HG03354 (cell line): ENCODE measurements around the gene ZNF710.

Source experiments
- ATAC-seq: cut with Tn5 transposase; IDR thresholded peaks from one replicate; pipeline ENCODE4 v1.9.1; 2021; ENCODE audit warnings: mild to moderate bottlenecking; ENCODE audit not compliant: unreplicated experiment, poor library complexity, severe bottlenecking

Gene ZNF710

DNA sequence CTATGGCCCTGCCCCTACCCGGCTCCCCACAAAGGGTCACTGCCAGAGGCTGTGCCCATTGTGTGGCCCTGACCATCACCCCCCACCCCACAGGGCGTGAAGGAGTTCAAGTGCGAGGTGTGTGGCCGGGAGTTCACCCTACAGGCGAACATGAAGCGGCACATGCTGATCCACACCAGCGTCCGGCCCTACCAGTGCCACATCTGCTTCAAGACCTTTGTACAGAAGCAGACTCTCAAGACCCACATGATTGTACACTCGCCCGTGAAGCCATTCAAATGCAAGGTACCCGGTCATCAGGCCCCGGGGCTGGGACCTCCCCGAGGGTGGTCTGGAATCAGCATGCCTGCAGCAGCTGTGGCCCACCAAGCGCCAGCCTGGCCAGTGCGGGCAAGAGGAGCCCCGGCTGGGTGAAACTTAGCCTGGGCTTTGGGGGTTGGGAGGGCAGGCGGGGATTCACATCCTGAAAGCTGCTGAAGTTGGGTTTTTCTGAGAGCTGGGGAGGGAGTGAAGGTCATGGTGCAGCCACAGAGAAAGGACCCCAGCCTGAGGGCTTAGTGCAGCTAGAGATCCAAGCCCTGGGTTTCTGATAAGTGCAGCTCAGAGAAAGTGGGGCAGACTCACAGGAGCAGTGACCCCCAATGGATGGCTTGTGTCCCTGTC, 72.0 kb downstream of the ZNF710 start:
- no peak for ATAC-seq

DNA sequence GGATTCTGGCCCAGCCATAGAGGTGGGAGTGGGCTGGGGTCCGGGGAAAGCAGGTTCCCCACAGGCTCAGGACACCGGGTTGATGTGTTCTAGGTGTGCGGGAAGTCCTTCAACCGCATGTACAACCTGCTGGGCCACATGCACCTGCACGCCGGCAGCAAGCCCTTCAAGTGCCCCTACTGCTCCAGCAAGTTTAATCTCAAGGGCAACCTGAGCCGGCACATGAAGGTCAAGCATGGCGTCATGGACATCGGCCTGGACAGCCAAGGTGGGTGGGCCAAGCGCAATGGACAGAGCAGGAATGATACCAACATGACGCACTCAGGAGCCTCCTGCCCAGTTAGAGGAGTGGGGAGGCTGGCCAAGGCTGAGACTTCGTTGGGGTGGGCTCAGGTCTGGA, 72.9 kb downstream of the ZNF710 start:
- no peak for ATAC-seq

DNA sequence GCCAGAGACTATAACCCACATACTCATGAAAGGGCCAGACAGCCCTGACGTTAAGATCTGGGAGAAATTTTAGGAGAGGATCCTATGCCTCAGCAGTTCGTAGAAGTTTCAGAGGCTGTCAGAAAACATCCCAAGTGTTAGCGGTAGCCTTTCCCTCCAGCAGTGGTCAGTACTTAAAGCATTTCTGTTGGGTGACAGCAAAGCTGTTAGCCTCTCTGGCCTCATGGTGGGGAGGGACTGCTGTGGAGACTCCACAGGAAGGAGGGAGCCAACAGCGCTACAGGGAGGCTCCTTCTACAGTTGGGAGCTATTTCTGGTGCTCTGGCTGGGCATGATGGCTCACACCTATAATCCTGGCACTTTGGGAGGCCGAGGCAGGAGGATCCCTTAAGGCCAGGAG, 73.8 kb downstream of the ZNF710 start:
- no peak for ATAC-seq

- no peak for ATAC-seq
Observed at GRCh38 chr15:90075420-90076289, 74.5 kb downstream of the ZNF710 start.

DNA sequence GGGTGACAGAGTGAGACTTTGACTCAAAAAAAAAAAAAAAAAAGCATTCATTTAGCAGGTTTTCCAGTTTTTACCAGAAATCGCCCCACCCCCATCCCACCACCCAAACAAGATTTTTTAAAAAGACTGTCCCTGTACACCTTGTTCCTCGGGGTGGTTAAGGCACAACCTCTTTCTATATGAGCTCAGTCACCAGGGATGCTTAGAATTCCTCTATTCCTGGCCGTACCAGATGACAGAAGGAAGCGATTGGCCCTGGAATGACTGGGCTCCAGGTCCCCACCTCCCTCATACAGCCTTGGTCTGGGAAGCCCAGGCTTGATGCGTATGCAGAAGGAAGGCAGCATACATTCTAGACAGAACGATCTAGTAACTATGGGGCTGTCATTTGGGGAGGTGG, 75.6 kb downstream of the ZNF710 start:
- ATAC-seq = no peak

DNA sequence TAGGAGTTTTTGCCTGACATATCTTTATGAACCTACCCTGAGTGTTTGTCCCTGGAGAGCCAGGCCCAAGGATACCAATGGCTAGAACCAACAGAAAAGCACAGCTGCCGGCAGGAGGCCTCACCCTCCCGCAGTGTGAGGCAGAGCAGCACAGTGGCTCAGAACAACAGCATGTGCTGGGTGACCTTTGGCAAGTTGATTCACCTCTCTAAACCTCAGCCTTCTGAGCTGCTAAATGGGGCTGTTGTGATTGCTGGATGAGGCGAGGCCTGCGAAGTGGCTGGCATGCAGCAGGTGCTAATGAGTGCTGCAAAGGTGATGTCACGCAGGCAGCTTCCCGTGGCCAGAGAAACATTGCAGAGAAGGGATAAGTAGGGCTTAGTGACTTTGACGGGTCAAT, 77.8 kb downstream of the ZNF710 start:
- no peak for ATAC-seq

DNA sequence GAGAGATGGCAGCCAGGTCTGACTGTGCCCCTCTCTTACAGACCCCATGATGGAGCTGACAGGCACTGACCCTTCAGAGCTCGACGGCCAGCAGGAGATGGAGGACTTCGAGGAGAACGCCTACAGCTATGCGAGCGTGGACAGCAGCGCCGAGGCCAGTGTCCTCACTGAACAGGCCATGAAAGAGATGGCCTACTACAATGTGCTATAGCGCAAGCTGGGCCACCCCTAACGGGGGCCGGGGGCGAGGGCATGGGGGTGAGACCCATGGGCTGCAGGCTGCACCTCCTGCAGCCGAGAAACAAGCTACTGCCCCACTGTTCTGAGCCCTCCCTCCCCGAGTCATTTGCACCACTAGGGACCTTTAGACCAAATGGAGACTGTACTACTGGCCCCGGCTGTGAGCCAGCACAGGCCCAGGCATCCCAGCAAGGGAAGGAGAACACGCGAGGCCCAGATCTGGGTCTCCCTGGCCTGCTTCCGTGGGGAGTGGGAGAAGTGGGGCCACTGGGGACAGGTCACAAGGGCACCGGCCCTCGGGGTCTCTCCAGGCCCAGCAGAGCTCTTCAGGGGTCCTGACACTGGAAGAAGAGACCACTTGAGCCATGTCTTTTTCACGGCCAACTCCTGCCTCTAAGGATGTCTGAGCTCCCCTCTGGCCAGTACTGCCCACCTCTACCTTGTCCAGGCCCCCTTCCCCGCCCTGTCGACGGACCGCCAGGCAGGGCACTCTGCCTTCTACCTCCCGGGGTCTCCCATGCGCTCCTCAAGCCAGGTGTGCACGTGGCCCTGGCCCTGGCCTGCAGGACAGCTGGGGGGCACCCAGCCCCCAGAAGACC, 78.7 kb downstream of the ZNF710 start:
- ATAC-seq = no peak

- ATAC-seq = no peak
Observed at GRCh38 chr15:90080458-90080755, 79.3 kb downstream of the ZNF710 start.

DNA sequence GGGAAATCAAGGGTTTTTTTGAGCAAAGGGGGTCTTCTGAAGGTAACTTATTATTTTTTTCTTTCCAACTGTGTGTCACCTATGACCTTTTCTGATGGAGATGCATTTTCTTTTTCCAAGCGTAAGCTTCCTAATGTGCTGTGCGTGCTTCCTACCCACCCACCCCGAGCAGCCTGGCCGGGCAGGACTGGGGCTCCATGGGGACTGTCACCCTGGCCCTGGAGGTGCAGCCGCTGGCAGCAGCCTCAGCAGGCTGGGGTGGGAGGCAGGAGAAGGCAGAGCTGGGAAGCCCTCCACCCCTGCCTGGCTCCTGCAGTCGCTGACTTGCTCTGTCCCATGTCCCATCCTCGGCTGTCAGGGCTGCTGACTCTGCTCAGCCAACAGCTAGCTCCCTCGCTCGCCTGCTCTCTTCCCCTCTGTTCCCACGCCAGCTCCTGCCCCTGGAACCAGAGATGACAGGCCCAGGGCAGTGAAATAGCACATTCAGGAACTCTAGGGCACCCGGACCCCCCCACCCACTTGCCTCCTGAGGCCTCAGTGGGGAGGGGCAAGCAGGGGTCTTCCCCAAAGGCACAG, 79.8 kb downstream of the ZNF710 start:
- ATAC-seq = no peak

- no peak for ATAC-seq
Observed at GRCh38 chr15:90082140-90082715, 81.1 kb downstream of the ZNF710 start.

- no peak for ATAC-seq
Observed at GRCh38 chr15:90083419-90083818, 82.3 kb downstream of the ZNF710 start.

DNA sequence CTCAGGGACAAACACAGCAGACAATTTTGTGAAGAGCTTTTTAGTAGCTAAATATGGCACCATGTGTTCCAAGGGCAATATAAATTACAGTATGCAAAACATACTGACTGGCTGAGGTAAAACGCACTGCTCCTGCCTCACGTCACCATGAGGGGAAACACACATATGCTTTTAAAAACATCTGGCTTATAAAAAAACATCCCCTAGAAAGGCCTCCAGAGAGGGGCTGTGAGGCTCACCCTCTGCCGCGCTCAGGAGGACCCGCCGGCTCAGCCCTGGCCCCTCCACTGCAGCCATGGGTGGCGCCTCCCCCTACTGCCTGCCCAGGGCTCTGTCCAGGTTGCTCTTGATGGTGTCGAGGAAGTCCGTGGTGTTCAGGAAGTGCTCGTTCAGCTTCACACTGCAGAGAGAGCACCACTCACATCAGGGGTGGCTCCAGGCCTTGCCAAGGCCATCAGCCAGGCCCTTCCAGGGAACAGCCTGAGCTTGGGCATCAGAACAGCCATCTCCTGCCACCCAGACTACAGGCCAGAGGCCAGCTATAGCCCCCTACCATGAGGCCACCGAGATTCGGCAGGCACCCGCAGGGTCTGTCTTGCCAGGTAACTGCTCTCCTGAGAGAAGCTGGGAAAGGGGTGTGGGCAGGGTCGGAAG, 83.0 kb downstream of the ZNF710 start:
- ATAC-seq = no peak

DNA sequence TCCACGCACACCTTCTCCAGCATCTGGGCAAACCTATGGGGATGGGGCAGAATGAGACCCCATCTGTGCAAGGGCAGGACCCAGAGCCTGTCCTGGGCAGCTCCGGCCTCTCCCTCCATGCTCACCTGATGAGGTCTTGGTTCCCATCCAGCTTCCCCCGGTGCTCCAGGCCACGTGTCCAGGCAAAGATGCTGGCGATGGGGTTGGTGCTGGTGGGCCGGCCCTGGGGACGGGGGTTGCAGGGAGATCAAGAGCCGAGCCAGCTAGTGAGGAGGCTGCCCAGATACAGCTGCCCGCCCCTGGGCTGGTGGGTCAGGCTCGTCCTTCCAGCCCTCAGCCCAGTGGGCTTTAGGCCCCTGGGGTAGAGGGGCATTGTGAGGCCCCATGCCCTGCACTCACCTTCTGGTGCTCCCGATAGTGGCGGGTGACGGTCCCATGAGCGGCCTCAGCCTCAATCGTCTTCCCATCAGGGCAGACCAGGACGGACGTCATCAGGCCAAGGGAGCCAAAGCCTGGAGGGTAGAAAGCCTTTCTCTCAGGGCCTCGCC, 83.8 kb downstream of the ZNF710 start:
- ATAC-seq = no peak

- ATAC-seq = no peak
Observed at GRCh38 chr15:90085565-90085964, 84.4 kb downstream of the ZNF710 start.

- ATAC-seq = peak; percentile 50
Observed at GRCh38 chr15:90086868-90087268, 85.7 kb downstream of the ZNF710 start.

- no peak for ATAC-seq
Observed at GRCh38 chr15:90087454-90088154, 86.5 kb downstream of the ZNF710 start.

DNA sequence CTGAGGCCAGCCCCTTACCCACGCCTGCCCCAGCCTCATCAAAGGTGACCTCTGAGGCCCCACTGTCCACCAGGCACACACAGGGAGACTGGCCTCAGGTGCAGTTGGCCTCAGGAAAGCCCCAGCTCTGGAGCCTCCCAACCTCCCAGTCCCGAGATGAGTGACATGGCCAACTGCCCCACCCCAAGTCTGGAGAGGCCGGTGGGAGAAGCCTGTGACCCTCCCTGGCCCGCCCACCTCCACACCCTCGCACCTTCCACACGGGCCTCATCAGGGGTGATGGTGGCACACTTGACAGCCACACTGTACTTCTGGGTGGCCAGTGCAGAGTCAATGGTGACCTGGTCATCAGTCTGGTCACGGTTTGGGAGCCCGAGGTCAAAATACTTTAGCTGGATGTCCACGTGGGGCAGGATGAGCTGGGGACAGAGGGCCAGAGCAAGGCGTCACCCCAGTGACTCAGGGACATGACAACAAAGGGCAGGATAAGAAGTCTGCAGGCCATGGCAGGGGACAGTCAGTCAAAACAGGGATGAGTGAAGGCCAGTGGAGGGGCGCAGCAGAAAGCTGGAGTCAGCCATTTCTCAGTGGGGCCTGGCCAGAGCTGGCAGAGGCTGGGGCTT, 89.2 kb downstream of the ZNF710 start:
- no peak for ATAC-seq
